ACC112 (cell line): ENCODE measurements around the gene TIGD7.

Experiments used
- H2AFZ ChIP-seq: fragments of 200-600 bp; sonication (generic); one replicate; pipeline ENCODE4 v1.6.0; 2017; ENCODE audit warnings: antibody characterized with exemption, low read length; ENCODE audit not compliant: unreplicated experiment
- H3K27ac ChIP-seq: fragments of 200-600 bp; sonication (generic); 2 replicates; pipeline ENCODE4 v1.5.1; 2014; ENCODE audit warnings: low read depth, mild to moderate bottlenecking, antibody characterized with exemption, low read length, moderate library complexity
- H3K27me3 ChIP-seq: fragments of 200-600 bp; sonication (generic); 2 replicates; pipeline ENCODE4 v1.6.1; 2014; ENCODE audit warnings: mild to moderate bottlenecking, antibody characterized with exemption, low read length, moderate library complexity, mixed read lengths; ENCODE audit not compliant: insufficient read depth
- H3K36me3 ChIP-seq: fragments of 200-600 bp; sonication (generic); 2 replicates; pipeline ENCODE4 v1.6.1; 2016; ENCODE audit warnings: mild to moderate bottlenecking, antibody characterized with exemption, low read length, moderate library complexity, mixed read lengths; ENCODE audit not compliant: insufficient read depth
- H3K4me1 ChIP-seq: fragments of 200-600 bp; sonication (generic); one replicate; pipeline ENCODE4 v1.6.1; 2016; ENCODE audit warnings: low read length, mixed read lengths; ENCODE audit not compliant: insufficient read depth, unreplicated experiment, control insufficient read depth
- H3K4me3 ChIP-seq: fragments of 200-600 bp; sonication (generic); 2 replicates; pipeline ENCODE4 v1.5.1; 2014; ENCODE audit warnings: mild to moderate bottlenecking, low read depth, low read length
- H3K79me2 ChIP-seq: fragments of 200-600 bp; sonication (generic); one replicate; pipeline ENCODE4 v1.6.0; 2016; ENCODE audit warnings: low read length; ENCODE audit not compliant: control insufficient read depth, unreplicated experiment, insufficient read depth

The TIGD7 gene

DNA sequence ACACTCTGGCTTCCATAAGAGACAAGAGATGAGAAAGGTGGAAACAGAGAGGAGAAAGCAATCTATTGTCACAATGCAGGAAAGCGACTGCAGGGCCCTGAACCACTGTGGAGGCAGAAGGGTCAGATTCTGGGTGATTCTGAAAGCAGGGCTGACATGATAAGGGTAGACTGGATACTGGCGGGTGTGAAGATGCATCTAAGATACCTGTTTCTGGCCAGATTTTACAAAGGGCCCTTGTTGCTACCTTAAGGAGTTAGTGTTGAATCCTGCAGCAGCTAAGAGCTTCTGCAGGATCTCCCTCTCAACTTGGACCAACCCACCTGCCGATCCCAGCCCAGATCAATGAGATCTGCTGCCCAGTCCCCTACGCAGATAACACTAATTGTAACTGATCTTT, 42.7 kb downstream of the TIGD7 start:
- H3K27ac ChIP-seq, result no peak overlapping the region
- no peaks in the 10 kb centered on the region for H3K27me3 ChIP-seq
- peaks cover 3% of the 10 kb centered on the region for H3K79me2 ChIP-seq
- no peaks in the 10 kb centered on the region for H3K36me3 ChIP-seq
- no peak overlapping the region for H2AFZ ChIP-seq
- H3K4me1 ChIP-seq, result peaks cover 6% of the 10 kb centered on the region
- peak overlapping the region; percentile 79 for H3K4me3 ChIP-seq

- Histone ChIP-seq H3K4me1 (peaks cover 14% of the 10 kb centered on the region), H3K27ac (no peak overlapping the region), H3K27me3 (no peaks in the 10 kb centered on the region), H3K79me2 (no peaks in the 10 kb centered on the region), H3K4me3 (no peak overlapping the region), H2AFZ (no peak overlapping the region), H3K36me3 (no peaks in the 10 kb centered on the region)
Observed at GRCh38 chr16:3259836-3260235, 45.4 kb downstream of the TIGD7 start.

GRCh38 chr16:3256866-3257465, 48.3 kb downstream of the TIGD7 start:
- Histone ChIP-seq H3K27me3 (no peaks in the 10 kb centered on the region), H3K4me1 (peaks cover 14% of the 10 kb centered on the region), H3K79me2 (no peaks in the 10 kb centered on the region), H3K27ac (peak overlapping the region; percentile 48; the same call in 1 of the 2 replicates), H3K36me3 (no peaks in the 10 kb centered on the region), H2AFZ (no peak overlapping the region), H3K4me3 (no peak overlapping the region)

DNA sequence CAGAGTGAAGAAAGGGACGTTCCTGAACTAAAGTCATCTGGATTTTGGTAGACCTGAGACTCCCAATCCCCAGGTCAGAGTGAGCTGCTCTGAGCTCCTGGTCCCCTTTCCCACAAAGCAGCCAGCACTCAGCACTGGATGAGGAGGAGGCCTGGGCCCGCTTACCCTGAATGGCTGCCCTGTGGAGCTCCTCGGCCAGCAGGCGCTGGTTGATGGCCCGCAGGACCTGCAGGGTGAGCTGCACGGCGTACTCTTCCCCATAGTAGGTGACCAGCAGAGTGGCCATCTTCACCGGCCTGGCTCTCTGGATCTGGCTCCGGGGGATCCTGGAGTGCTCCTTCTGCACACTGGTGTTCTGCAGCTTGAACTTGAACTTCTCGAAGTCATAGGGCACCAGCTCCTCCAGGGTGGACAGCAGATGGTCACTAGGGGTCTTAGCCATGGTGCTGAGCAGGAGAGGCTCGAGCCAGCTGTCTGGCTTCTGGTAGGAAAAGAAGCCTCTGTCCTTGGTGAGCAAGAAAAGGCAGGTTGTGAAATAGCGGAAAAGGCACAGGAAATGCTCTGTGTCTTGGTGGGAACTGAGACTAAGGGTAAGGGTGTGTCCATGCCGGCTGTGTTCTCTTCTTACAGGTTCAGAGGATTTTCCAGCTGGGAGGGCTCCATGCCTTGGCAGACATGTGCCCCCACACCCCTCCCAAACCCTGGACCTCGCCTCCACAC, 48.9 kb downstream of the TIGD7 start, which contains the start of gene MEFV:
MEFV (minus strand) TSS at position 488 of the 720 bp plus-strand sequence; CDS start at position 442, 46 bp downstream.
- Histone ChIP-seq H2AFZ (no peak within 1 kb of the TSS), H3K27me3 (no peaks in the 10 kb centered on the region)

DNA sequence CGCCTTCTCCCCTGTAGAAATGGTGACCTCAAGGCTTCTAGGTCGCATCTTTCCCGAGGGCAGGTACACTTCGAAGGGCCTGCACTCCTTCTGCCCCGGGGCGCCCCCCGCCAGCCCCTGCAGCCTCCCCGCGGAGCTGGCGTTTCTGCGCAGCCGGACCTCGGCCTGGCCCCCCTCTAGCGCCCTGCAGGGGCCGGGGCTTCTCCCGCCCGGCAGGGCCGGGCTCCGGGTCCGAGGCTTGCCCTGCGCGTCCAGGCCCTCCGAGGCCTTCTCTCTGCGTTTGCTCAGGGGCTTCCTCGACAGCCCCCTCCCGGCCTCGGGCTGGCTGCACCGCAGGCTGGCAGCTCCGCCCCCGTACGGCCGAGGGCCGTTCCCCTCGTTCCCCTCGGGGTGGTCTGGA, 50.9 kb downstream of the TIGD7 start:
- H3K36me3 ChIP-seq, result no peaks in the 10 kb centered on the region
- H2AFZ ChIP-seq, result no peak overlapping the region
- H3K4me3 ChIP-seq, result no peak overlapping the region
- H3K27me3 ChIP-seq, result 0 out of 2 replicates have a peak, but pooled peaks cover 7% of the 10 kb centered on the region
- H3K4me1 ChIP-seq, result peaks cover 12% of the 10 kb centered on the region
- H3K27ac ChIP-seq, result no peak overlapping the region
- H3K79me2 ChIP-seq, result no peaks in the 10 kb centered on the region

More for the DNA sequence above, 48.9 kb downstream of the TIGD7 start, which contains the start of gene MEFV:
- Histone ChIP-seq H3K4me3 (no peak within 1 kb of the TSS), H3K36me3 (no peaks in the 10 kb centered on the region), H3K27ac (peak within 1 kb of the TSS; percentile 48; the same call in 1 of the 2 replicates), H3K79me2 (no peaks in the 10 kb centered on the region), H3K4me1 (peaks cover 14% of the 10 kb centered on the region)

DNA sequence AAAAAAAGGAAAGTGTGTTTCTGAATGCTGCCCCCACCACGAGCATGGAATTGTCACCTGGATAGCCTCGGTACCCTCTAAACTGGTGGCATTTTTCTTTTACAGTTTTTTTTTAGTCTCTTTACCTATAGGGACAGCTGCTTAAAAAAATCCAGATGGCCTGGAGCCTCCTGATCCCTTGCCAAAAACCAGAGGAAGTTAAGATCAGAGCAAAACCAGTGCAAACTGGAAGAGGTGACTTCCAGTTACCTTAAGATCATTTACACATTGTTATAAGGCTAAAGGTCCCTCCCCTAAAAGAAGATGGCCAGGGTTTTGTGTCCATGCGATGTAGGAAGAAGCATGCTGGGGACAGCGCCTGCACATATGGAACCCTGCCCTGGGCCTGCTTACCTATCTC, 52.3 kb downstream of the TIGD7 start:
- H3K36me3 ChIP-seq, result no peaks in the 10 kb centered on the region

DNA sequence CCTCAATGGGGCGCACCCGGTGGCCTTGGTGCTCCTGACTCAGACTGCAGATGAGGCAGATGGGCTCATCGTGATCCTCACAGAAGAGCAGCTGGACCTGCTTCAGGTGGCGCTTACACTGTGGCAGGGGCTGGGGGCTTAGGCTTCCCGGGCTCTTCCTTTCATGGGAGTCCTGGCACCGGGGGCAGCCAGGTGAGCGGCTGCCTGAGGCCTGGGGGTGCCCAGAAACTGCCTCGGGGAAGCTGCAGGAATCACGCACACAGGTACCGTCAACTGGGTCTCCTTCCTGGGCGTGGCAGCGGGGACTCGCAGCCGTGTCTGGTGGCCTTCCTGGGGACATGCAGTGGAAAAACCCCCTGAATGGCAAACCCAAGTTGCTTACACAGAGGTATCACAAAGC, 55.8 kb downstream of the TIGD7 start:
- H3K4me3 ChIP-seq, result no peak overlapping the region
- no peaks in the 10 kb centered on the region for H3K36me3 ChIP-seq
- H3K27ac ChIP-seq, result no peak overlapping the region
- no peaks in the 10 kb centered on the region for H3K79me2 ChIP-seq
- H2AFZ ChIP-seq, result no peak overlapping the region
- H3K4me1 ChIP-seq, result no peaks in the 10 kb centered on the region
- peaks cover 32% of the 10 kb centered on the region for H3K27me3 ChIP-seq

More for the DNA sequence above, 52.3 kb downstream of the TIGD7 start:
- H3K27ac ChIP-seq, result no peak overlapping the region
- H3K27me3 ChIP-seq, result peaks cover 16% of the 10 kb centered on the region
- H3K79me2 ChIP-seq, result no peaks in the 10 kb centered on the region
- H2AFZ ChIP-seq, result no peak overlapping the region
- no peak overlapping the region for H3K4me3 ChIP-seq
- peaks cover 8% of the 10 kb centered on the region for H3K4me1 ChIP-seq

DNA sequence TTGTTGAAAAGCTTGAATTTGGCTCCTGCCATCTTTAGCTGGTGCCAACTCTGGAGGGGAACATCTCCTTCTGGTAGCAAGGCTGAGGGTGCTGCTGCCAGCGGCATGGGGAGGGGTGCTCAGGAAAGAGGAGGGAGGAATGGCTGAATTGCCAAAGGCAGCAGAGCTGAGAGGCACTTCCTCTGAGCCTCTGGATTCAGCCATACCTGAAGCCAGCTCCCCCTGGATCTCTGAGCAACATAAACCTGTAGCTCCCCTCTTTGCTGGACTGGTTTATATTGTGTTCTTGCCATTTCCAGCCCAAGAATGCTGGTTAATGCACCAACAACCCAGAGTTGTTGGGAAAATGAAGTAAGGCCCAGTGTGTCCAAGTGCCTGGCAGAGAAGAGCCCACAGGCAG, 56.2 kb downstream of the TIGD7 start:
- no peaks in the 10 kb centered on the region for H3K79me2 ChIP-seq
- H3K27ac ChIP-seq, result no peak overlapping the region
- H3K27me3 ChIP-seq, result peaks cover 34% of the 10 kb centered on the region
- H3K4me3 ChIP-seq, result no peak overlapping the region
- H3K4me1 ChIP-seq, result no peaks in the 10 kb centered on the region
- no peak overlapping the region for H2AFZ ChIP-seq
- no peaks in the 10 kb centered on the region for H3K36me3 ChIP-seq
